ENCODE results near the gene ZNF148.

Gene ZNF148

DNA sequence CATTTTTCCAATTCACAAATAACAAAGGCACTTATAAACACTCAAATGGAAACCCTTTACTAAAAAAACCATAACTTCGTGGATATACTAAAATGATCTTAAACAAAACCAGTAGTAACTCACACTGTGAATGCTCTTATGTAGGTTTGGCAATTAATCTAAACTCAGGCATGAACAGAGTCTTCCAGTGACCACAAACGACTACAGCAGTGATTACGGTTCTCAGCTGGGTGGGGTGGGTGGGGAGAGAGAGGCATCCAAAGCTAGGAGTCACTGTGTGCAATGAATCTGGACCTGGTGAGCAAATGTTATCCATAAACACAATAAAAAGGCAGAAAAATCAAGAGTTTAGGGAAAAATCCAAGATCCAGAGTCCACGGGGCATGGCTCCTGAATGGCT lies 183.9 kb downstream of the ZNF148 start:
- in situ Hi-C loops (cut with MboI; ENCODE audit: low sequenced_read_pairs, unreplicated experiment) = no loop called here
- DNase-seq (ENCODE audit: low spot score) = no peak
- TF ChIP-seq, protein P1, sequence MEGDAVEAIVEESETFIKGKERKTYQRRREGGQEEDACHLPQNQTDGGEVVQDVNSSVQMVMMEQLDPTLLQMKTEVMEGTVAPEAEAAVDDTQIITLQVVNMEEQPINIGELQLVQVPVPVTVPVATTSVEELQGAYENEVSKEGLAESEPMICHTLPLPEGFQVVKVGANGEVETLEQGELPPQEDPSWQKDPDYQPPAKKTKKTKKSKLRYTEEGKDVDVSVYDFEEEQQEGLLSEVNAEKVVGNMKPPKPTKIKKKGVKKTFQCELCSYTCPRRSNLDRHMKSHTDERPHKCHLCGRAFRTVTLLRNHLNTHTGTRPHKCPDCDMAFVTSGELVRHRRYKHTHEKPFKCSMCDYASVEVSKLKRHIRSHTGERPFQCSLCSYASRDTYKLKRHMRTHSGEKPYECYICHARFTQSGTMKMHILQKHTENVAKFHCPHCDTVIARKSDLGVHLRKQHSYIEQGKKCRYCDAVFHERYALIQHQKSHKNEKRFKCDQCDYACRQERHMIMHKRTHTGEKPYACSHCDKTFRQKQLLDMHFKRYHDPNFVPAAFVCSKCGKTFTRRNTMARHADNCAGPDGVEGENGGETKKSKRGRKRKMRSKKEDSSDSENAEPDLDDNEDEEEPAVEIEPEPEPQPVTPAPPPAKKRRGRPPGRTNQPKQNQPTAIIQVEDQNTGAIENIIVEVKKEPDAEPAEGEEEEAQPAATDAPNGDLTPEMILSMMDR (IDR thresholded peaks at IDR 0.05; ENCODE audit: borderline replicate concordance, control extremely low read depth, extremely low read depth, insufficient read depth, missing control alignments) = no peak

DNA sequence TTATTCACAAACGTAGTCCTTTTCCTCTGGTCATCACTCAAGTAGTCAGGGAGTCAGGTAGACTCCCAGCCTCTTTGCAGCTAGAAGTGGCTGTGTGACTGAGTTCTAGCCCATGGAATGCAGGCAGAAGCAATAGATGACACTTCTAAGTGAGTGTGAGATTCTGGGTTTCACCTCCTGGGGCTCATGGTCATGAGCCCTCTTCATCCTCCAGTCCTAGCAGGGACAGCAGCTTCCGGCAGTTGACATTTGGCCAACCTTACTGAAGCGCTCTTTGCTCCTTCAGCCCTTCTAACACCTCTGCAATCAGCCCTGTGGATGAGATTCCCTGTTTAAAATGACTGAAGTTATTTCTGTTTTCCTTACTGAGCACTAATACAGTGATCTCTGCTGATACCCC lies 184.3 kb downstream of the ZNF148 start:
- TF ChIP-seq, protein P1 (IDR thresholded peaks at IDR 0.05; ENCODE audit: borderline replicate concordance, control extremely low read depth, extremely low read depth, insufficient read depth, missing control alignments) = no peak
- in situ Hi-C loops (cut with MboI; ENCODE audit: low sequenced_read_pairs, unreplicated experiment) = no loop called here
- DNase-seq (ENCODE audit: low spot score) = no peak

DNA sequence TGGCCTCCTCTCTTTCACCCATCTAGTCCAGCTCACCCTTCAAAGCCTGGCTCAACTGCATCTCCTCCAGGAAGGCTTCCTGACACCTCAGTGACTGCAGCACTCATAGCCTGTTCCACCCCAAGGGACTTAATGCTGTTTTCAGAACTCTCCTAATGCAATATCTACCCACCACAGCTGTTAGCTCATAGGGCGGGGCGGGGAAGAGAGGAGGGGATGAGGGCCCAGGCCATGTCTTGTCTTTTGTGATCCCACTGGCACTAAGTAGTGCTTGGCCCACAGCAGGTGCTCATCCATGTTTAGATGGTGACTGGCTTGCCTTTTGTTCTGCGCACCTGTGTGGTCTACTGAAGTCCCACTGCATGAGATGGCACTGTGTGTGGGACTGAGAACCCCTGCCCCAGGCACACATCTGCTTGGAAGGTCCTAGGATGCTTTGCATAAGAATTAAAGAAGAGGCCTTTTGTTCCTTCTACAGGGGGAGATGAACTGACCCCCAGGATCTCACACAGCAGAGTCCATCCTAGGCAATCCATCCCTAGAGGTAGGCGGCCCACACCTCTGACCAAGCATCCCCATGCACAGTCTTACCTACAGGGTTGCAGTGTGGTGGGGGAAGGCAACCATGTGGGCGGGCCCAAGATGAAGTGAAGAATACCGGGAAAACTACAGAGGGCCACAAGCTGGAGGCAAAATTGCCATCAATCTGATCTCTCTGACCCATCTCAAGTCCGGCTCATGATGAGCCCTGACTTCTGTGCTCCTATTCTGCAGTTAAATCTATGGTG lies 185.6 kb downstream of the ZNF148 start:
- in situ Hi-C loops (cut with MboI; ENCODE audit: low sequenced_read_pairs, unreplicated experiment) = no loop called here
- no peak for DNase-seq (ENCODE audit: low spot score)
- TF ChIP-seq, protein P1 (IDR thresholded peaks at IDR 0.05; ENCODE audit: borderline replicate concordance, control extremely low read depth, extremely low read depth, insufficient read depth, missing control alignments) = no peak

DNA sequence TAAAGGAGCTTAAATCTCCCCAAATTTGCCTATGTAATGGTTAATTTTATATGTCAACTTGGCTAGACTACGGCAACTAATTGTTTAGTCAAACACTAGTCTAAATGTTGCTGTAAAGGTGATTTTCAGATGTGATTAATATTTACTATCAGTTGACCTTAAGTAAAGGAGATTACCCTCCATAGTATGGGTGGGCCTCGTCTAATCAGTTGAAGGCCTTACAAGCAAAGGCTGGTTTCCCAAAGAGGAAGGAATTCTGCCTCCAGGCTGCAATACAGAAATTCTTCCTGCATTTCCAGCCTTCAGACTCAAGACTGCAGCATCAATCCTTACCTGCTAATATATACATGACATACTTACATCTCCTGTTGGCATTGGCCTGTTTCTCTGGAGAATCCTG lies 186.2 kb downstream of the ZNF148 start:
- TF ChIP-seq, protein P1 (IDR thresholded peaks at IDR 0.05; ENCODE audit: borderline replicate concordance, control extremely low read depth, extremely low read depth, insufficient read depth, missing control alignments) = no peak
- no peak for DNase-seq (ENCODE audit: low spot score)
- in situ Hi-C loops (cut with MboI; ENCODE audit: low sequenced_read_pairs, unreplicated experiment) = no loop called here

DNA sequence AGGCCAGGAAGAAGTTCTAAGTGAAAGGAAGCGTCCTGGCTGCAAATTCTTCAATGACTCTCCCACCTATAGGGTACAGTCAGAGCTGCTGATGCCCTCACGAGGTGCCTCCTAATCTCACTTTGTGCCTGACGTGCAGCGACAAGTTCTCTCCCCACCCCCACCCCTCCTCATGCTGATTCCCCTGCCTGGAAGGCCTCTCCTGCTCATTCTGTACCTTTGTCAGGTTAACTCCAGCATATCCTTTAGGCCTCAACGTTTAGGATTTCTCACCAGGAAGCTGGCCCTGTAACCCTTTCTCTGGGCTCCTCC lies 187.6 kb downstream of the ZNF148 start:
- TF ChIP-seq, protein P1 (IDR thresholded peaks at IDR 0.05; ENCODE audit: borderline replicate concordance, control extremely low read depth, extremely low read depth, insufficient read depth, missing control alignments) = no peak
- DNase-seq (ENCODE audit: low spot score) = no peak
- in situ Hi-C loops (cut with MboI; ENCODE audit: low sequenced_read_pairs, unreplicated experiment) = no loop called here

DNA sequence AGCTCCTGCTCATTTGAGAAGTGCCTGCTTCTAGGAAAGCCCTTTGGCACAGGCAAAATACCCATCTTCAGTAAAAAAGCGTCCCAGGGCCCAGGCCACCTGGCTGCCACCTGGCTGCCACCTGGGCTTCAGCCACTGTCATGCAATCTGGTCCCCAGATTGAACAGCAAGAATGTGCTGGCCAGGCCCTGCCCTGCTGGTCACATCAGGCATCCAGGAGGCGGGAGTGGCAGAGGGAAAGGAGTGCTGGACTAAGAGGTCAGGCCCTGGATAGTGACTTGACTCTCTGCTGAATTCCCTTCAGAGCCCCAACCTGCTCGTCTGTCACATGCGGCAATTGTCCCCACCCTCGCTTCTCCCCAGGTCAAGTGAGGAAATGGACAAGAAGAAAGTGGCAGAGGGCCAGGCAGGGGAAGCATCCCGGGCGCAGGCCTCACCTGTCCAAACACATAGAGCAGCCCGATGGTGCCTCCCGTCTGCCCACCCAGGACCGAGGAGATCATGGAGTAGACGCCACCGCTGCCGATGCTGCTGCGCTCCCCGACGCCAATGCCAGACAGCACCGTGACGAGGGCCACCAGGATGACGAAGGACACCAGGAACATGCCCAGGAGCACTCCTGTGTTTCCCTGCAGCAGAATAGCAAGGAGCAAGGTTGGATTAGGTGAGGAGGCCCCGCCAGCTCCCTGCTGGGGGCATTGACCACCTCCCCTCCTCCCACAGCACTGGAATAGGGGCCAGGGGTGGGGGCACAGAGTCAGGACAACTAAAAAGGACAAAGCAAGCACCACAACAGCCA lies 188.1 kb downstream of the ZNF148 start:
- in situ Hi-C loops (cut with MboI; ENCODE audit: low sequenced_read_pairs, unreplicated experiment) = no loop called here
- TF ChIP-seq, protein P1 (IDR thresholded peaks at IDR 0.05; ENCODE audit: borderline replicate concordance, control extremely low read depth, extremely low read depth, insufficient read depth, missing control alignments) = no peak
- DNase-seq (ENCODE audit: low spot score) = no peak

Measured in GM13976 (cell line).